Caco-2 (cell line): ENCODE data around the gene C1orf35. TPM values are rescaled to one million over a fixed set of nuclear protein-coding genes. Genes with fewer than 3 reads are reported as not detected.

Source experiments
- BruUV-seq: library from RNA; stranded (reverse); fragments of 400-500 nt; replicated peaks from 2 replicates; lab custom pipeline; 2021; lab: Mats Ljungman, UMichigan
- CTCF ChIA-PET: fragments of 300-600 bp; sonication (Branson Sonifier 250); formaldehyde crosslinking; loops from one replicate; lab custom pipeline; 2022; ENCODE audit warnings: antibody characterized with exemption; lab: Charles Lee
- POLR2A ChIA-PET: fragments of 300-600 bp; sonication (Branson Sonifier 250); formaldehyde crosslinking; loops from one replicate; lab custom pipeline; 2022; ENCODE audit warnings: antibody characterized with exemption; lab: Charles Lee
- DNase-seq, 2 experiments: peaks; one replicate each; pipeline versions ENCODE4 v3.0.0 to v3.0.0-alpha.2; 2020 to 2022
- H3K27me3 ChIP-seq: replicated peaks from 2 replicates; pipeline ENCODE4 v1.6.0; 2011; ENCODE audit warnings: low read length; ENCODE audit not compliant: control insufficient read depth, insufficient read depth
- H3K36me3 ChIP-seq: 2 replicates; pipeline ENCODE4 v1.5.1; 2011; ENCODE audit warnings: low read length; ENCODE audit not compliant: control insufficient read depth, insufficient read depth
- H3K4me1 ChIP-seq: fragments of 250-450 bp; sonication (Bioruptor Pico); 2 replicates; pipeline ENCODE4 v1.5.1; 2020; ENCODE audit warnings: mild to moderate bottlenecking
- H3K4me3 ChIP-seq: 2 replicates; pipeline ENCODE4 v1.5.1; 2011; ENCODE audit warnings: low read depth, mild to moderate bottlenecking, control low read depth, low read length
- H3K9me3 ChIP-seq: fragments of 250-450 bp; sonication (Bioruptor Pico); 2 replicates; pipeline ENCODE4 v1.5.1; 2020; ENCODE audit warnings: mild to moderate bottlenecking, moderate library complexity
- H3K27ac Mint-ChIP-seq: one replicate; pipeline ENCODE4 v1.8.0; 2022; ENCODE audit warnings: mixed read lengths; ENCODE audit not compliant: unreplicated experiment
- H3K27me3 Mint-ChIP-seq: one replicate; pipeline ENCODE4 v1.8.0; 2022; ENCODE audit warnings: mixed read lengths; ENCODE audit not compliant: insufficient read depth, unreplicated experiment
- H3K36me3 Mint-ChIP-seq: one replicate; pipeline ENCODE4 v1.8.0; 2022; ENCODE audit warnings: mild to moderate bottlenecking, mixed read lengths; ENCODE audit not compliant: insufficient read depth, unreplicated experiment
- H3K4me1 Mint-ChIP-seq: one replicate; pipeline ENCODE4 v1.8.0; 2022; ENCODE audit warnings: low read depth, mixed read lengths; ENCODE audit not compliant: unreplicated experiment
- H3K4me3 Mint-ChIP-seq: one replicate; pipeline ENCODE4 v1.8.0; 2022; ENCODE audit warnings: mild to moderate bottlenecking, moderate library complexity, mixed read lengths; ENCODE audit not compliant: unreplicated experiment
- H3K9me3 Mint-ChIP-seq: one replicate; pipeline ENCODE4 v1.8.0; 2022; ENCODE audit warnings: mixed read lengths; ENCODE audit not compliant: unreplicated experiment
- CTCF ChIP-seq, 2 experiments: fragments of 200-600 bp in 1 of 2; IDR thresholded peaks; 1 replicate in 1 of 2; 2 replicates in 1 of 2; pipeline versions ENCODE4 v1.5.1 to v1.8.0; 2011 to 2022; ENCODE audit warnings: antibody characterized with exemption in 1 of 2, control low read depth in 1 of 2, inconsistent platforms in 1 of 2, low read depth in 1 of 2, low read length in 1 of 2, mild to moderate bottlenecking in 1 of 2, moderate library complexity in 1 of 2; ENCODE audit not compliant: insufficient read depth in 1 of 2, severe bottlenecking in 1 of 2, unreplicated experiment in 1 of 2
- intact Hi-C: fragments of 100-400 bp; cut with micrococcal nuclease; formaldehyde crosslinking; loops from one replicate; pipeline ENCODE4 v1.10.0; 2022; ENCODE audit not compliant: unreplicated experiment
- total RNA-seq: library from RNA; stranded (reverse); gene quantifications from 2 replicates; pipeline ENCODE4 v1.2.3, GENCODE V29; 2022

The C1orf35 gene
- total RNA-seq, 1 experiment from 2014 or later: 34.5 TPM

- ChIA-PET POLR2A (no interaction called here), CTCF (no interaction called here)
- H3K27ac Mint-ChIP-seq: no peak overlapping the region
- Histone ChIP-seq H3K9me3 (no peaks in the 10 kb centered on the region), H3K36me3 (peaks cover 3% of the 10 kb centered on the region), H3K27me3 (no peaks in the 10 kb centered on the region), H3K4me1 (peaks cover 7% of the 10 kb centered on the region), H3K4me3 (no peak overlapping the region)
- no peak for TF ChIP-seq CTCF (IDR thresholded peaks at IDR 0.05; ENCODE audit: insufficient read depth in 1 of 2, low read depth in 1 of 2, low read length in 1 of 2, severe bottlenecking in 1 of 2, unreplicated experiment in 1 of 2)
- no peaks in the 10 kb centered on the region for H3K27me3 Mint-ChIP-seq
- H3K4me1 Mint-ChIP-seq: no peaks in the 10 kb centered on the region
- H3K4me3 Mint-ChIP-seq: no peak overlapping the region
- no TSS peak for BruUV-seq
- peaks cover 6% of the 10 kb centered on the region for H3K36me3 Mint-ChIP-seq
- DNase-seq: no peak
- H3K9me3 Mint-ChIP-seq: no peaks in the 10 kb centered on the region
- intact Hi-C loops: no loop called here
Observed at GRCh38 chr1:228146417-228147150, 43.5 kb upstream of the C1orf35 start.

DNA sequence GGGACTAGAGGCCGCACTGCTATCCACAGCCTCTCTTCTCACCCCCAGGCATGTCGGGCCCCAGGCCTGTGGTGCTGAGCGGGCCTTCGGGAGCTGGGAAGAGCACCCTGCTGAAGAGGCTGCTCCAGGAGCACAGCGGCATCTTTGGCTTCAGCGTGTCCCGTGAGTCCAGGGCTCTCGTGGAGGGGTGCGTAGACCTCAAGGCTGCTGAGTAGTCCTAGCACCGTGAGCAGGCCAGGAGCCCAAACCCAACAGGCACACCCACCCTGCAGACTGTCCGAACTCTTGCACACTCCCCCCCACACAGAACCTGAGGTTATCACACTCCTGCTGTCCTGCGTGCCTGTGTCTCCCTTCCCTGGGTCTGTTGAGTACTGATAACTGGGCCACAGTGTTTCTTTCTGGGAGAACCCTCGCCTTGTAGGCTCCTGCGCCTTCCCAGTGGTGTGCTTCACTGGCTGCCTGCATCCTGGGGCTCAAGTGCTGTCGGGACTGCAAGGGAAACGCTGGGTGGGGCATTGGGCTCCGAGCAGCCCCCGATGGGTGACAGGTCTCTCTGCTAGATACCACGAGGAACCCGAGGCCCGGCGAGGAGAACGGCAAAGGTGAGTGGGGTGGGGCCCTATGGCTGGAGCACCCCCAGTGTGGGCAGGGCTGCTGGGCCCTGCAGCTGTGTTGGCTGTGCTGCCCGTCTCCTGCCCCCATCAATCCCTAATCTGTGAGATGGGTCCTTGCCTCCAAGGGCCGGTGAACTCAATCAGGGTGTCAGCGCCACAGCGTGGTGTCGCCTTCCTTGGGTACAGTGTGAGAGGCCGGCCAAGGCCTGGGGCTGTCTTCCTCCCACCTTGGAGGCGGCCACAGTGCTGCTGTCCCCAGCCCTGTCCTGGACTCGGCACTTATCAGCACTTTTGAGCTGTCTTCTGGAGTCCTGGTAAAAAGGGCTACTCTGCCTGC lies 42.6 kb upstream of the C1orf35 start:
- H3K27me3 Mint-ChIP-seq: no peaks in the 10 kb centered on the region
- CTCF ChIA-PET: no interaction called here
- Histone ChIP-seq H3K4me3 (no peak overlapping the region), H3K27me3 (no peaks in the 10 kb centered on the region), H3K36me3 (peaks cover 3% of the 10 kb centered on the region), H3K9me3 (no peaks in the 10 kb centered on the region), H3K4me1 (peaks cover 11% of the 10 kb centered on the region)
- no peaks in the 10 kb centered on the region for H3K9me3 Mint-ChIP-seq
- DNase-seq: no peak
- H3K27ac Mint-ChIP-seq: no peak overlapping the region
- POLR2A ChIA-PET: no interaction called here
- no peak for TF ChIP-seq CTCF (IDR thresholded peaks at IDR 0.05; ENCODE audit: insufficient read depth in 1 of 2, low read depth in 1 of 2, low read length in 1 of 2, severe bottlenecking in 1 of 2, unreplicated experiment in 1 of 2)
- H3K4me1 Mint-ChIP-seq: no peaks in the 10 kb centered on the region
- intact Hi-C loops: no loop called here
- no peak overlapping the region for H3K4me3 Mint-ChIP-seq
- H3K36me3 Mint-ChIP-seq: peaks cover 11% of the 10 kb centered on the region
- BruUV-seq: no TSS peak

- intact Hi-C loops: no loop called here
- H3K4me1 Mint-ChIP-seq: no peaks in the 10 kb centered on the region
- H3K4me3 Mint-ChIP-seq: no peak overlapping the region
- CTCF ChIA-PET: no interaction called here
- DNase-seq: no peak
- Histone ChIP-seq H3K36me3 (peaks cover 3% of the 10 kb centered on the region), H3K4me1 (peaks cover 8% of the 10 kb centered on the region), H3K4me3 (no peak overlapping the region), H3K9me3 (no peaks in the 10 kb centered on the region), H3K27me3 (no peaks in the 10 kb centered on the region)
- H3K27me3 Mint-ChIP-seq: no peaks in the 10 kb centered on the region
- BruUV-seq: no TSS peak
- H3K27ac Mint-ChIP-seq: no peak overlapping the region
- peaks cover 15% of the 10 kb centered on the region for H3K36me3 Mint-ChIP-seq
- TF ChIP-seq CTCF (IDR thresholded peaks at IDR 0.05; ENCODE audit: insufficient read depth in 1 of 2, low read depth in 1 of 2, low read length in 1 of 2, severe bottlenecking in 1 of 2, unreplicated experiment in 1 of 2): no peak
- POLR2A ChIA-PET: no interaction called here
- no peaks in the 10 kb centered on the region for H3K9me3 Mint-ChIP-seq
Observed at GRCh38 chr1:228144993-228145343, 41.8 kb upstream of the C1orf35 start.
